Measurements from ENCODE around the gene TDRD12.

- TF ChIP-seq, protein P1, sequence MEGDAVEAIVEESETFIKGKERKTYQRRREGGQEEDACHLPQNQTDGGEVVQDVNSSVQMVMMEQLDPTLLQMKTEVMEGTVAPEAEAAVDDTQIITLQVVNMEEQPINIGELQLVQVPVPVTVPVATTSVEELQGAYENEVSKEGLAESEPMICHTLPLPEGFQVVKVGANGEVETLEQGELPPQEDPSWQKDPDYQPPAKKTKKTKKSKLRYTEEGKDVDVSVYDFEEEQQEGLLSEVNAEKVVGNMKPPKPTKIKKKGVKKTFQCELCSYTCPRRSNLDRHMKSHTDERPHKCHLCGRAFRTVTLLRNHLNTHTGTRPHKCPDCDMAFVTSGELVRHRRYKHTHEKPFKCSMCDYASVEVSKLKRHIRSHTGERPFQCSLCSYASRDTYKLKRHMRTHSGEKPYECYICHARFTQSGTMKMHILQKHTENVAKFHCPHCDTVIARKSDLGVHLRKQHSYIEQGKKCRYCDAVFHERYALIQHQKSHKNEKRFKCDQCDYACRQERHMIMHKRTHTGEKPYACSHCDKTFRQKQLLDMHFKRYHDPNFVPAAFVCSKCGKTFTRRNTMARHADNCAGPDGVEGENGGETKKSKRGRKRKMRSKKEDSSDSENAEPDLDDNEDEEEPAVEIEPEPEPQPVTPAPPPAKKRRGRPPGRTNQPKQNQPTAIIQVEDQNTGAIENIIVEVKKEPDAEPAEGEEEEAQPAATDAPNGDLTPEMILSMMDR (IDR thresholded peaks at IDR 0.05): no peak
- TF ChIP-seq POLR2A (IDR thresholded peaks at IDR 0.05) (no peak), EP300 (IDR thresholded peaks at IDR 0.05) (no peak)
Observed at GRCh38 chr19:32876236-32876918, 156.8 kb downstream of the TDRD12 start.

Data from tibial nerve (tissue), 4 donors.